Mesenteric fat pad (tissue), 1 donor: ENCODE data around the gene HOXC12. TPM values are rescaled to one million over a fixed set of nuclear protein-coding genes. Genes with fewer than 3 reads are reported as not detected.

Experiments used
- DNase-seq: peaks from one replicate; pipeline ENCODE4 v3.0.0-alpha.2; 2020; ENCODE audit warnings: low spot score
- long read RNA-seq: library from polyadenylated mRNA; unstranded; transcript quantifications from one replicate; pipeline ENCODE4 v2.0.0, GENCODE V29; 2020
- total RNA-seq: library from RNA; stranded (reverse); fragmentation: NEBNext Ultra II Directional; extraction: Animal tissue kit (Norgen Biotek cat#: 25700); gene quantifications from one replicate; pipeline ENCODE4 v1.2.1, GENCODE V29; 2021
- donor health status: DM: yes; HTN: yes; CAD: no.

HOXC12 gene
- total RNA-seq = not detected
- long read RNA-seq = 0 reads

DNA sequence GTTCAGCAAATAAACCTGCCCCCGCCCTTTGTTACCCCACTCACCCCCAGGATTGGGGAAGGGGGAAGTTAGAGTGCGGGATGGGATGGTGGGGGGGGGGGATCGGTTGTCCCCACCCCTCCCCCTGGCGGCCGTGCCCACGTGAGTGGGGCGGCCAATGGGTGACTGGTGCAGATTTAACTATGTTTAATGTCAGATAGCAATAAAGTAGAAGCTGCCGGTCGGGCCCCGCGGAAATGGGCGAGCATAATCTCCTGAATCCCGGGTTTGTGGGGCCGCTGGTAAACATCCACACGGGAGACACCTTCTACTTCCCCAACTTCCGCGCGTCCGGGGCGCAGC lies at the start of gene HOXC12:
Gene HOXC12, plus strand, starts transcription at position 210 of the 342 bp plus-strand sequence. Its CDS starts 27 bp downstream, at position 237.
- DNase-seq = no peak

GRCh38 chr12:53907103-53907502 lies 47.6 kb upstream of the HOXC12 start:
- no peak for DNase-seq

GRCh38 chr12:53916788-53917655 lies 37.7 kb upstream of the HOXC12 start:
- DNase-seq = no peak

DNA sequence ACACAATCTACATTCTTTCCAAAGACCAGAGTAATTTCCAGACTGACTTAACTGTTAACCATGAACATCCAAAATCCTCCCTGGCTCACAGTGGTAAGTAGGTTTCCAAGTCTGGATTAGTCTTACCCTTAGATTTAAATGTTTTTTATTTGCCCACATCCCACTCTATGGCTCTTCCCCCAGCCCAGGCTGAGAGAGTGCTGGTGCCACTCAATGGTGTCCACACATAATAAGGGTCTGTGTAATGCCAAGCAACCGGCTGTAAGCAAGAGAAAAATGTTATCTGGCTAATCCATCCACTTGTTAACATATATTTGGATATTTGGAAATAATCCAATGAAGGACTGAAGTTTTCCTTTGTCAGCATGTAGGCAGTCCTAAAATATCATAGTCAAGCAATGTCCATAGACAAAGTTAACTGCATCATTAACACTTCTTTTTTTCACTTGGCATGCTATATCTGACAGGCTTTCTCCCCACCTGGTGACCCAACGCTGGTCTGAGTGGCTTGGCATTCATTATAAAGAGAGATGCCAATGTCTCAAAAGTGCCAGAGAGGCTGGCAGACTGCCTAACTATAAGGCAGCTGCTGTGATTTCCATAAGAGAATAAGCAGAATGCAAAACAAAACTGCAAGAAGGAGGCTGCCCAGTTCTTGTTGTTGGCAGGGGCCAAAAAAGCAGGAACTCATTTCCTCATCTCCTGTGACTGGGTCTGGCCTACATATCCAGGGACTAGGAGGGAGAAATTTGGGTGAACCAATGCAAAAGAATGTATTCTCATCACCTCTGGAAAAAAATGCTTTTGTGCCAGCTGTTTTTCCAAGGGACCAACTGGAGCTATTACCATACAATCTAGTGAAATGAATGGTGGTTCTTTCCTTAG lies 29.9 kb upstream of the HOXC12 start:
- no peak for DNase-seq

DNA sequence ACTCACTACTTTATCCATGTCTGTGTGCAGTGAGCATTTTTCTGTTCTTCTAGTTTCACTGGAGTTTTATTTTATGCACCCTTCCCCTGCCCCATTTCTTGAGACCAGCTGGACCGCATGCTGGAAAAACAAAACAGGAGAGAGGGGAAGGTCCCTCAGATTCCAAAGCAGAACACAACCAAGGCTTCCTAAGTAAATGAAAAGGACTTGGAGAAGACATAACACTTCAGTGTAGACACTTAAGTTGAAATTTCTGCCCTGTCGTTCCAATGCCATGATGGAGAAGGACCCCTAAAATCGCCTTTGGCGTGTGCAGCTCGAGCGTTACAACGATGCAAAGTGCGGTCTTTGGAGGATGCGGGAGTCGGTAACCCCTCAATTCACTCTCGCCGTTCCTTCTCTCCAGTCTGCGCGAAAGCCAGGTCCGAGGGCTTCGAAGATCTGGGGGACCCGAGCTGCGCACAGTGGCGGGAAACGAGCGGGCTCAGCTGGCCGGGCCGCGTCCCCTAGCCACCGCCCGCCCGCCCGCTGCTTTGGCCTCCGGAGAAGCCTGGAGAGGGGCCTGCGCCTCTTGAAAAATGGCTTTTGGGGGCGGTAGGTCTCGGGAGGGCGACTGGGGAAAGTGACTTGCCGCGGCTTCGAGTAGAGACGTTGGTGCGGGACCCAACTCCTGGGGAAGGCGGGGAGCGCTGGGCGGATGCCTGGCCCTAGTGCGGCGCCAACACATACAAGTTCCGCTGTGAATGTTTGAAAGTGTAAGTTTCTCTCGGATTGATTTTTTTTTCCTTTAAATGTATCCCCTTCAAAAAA lies 27.3 kb upstream of the HOXC12 start:
- no peak for DNase-seq

DNA sequence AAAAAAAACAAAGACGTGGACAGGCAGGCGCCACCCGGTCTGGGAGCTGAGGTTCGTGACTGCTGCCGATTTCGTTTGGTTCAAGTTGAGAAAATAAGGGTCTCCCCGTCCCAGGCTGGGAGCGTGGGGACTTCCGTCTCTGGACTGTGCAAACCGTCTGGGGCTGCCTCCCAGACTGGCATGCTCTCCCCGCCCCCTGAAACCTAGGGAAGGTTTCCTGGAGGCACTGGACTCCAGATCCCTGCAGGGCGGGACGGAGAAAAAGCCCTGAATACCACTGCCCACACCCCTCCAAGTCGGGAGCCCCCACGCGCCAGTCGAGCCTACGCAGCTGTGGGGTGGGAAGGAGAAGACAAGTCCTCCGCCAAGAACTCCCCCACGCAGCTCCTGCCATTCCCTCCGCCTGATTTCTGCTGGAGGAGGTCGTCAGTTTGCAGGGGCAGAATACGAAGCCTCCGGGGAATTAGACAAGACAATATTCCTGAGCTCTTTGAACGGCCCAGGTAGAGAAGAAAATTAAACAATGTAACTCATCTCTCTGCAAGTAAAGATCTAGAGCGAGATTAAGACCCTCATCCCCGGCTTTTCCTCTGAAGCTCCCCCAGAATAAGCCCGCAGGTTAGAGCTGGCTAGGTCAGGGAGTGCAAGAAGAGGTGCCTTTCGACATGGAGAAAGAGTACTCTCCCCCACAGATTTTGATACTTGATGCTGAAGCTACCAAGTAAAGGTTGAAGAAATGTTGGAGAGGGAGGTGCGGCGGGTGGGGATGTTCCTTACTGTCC lies 26.5 kb upstream of the HOXC12 start:
- no peak for DNase-seq

- DNase-seq = no peak
Measured at GRCh38 chr12:53929527-53929926, 25.2 kb upstream of the HOXC12 start.

DNA sequence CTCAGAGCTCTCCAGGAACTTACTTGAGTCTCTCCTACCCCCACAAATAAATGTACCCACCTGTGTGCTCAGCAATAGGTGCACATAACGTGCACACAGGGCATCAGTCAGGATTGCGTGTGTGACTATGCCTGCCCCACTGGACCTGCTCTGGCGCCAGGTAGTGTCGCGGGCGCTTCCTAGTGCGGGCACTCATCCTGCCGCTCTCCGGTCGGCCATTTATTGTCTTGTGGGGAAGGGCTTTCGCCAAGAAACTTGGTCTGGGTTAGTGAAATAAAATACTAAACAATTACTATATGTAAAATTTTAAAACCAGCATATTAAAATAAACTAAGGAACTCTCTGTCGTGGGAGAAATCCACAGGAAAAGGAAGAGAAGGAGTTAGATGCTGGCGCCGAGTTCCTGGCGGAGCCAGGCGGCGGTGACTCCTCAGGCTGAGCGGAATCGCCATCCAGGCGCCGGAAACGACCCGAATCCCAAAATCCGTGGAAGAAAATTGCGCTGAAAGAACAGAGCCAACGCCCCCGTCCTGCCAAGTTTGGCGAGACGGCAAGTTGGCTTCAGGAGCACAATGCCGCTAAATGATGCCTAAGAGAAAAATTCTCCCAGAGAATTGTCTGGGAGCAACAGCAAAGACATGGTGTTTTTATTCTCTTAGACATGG lies 24.0 kb upstream of the HOXC12 start:
- no peak for DNase-seq

GRCh38 chr12:53931844-53932581 lies 22.7 kb upstream of the HOXC12 start:
- DNase-seq = no peak

- DNase-seq = no peak
Measured at GRCh38 chr12:53932915-53933314, 21.8 kb upstream of the HOXC12 start.

- DNase-seq = no peak
Measured at GRCh38 chr12:53935383-53936341, 19.0 kb upstream of the HOXC12 start.

- DNase-seq = no peak
Measured at GRCh38 chr12:53937099-53937498, 17.6 kb upstream of the HOXC12 start.

- no peak for DNase-seq
Measured at GRCh38 chr12:53937596-53938325, 16.9 kb upstream of the HOXC12 start.

GRCh38 chr12:53938326-53939140 lies 16.2 kb upstream of the HOXC12 start, which contains the start of gene HOXC13:
HOXC13 (plus strand) TSS chr12:53938831; CDS start chr12:53938907, 76 bp downstream.
- no peak for DNase-seq

DNA sequence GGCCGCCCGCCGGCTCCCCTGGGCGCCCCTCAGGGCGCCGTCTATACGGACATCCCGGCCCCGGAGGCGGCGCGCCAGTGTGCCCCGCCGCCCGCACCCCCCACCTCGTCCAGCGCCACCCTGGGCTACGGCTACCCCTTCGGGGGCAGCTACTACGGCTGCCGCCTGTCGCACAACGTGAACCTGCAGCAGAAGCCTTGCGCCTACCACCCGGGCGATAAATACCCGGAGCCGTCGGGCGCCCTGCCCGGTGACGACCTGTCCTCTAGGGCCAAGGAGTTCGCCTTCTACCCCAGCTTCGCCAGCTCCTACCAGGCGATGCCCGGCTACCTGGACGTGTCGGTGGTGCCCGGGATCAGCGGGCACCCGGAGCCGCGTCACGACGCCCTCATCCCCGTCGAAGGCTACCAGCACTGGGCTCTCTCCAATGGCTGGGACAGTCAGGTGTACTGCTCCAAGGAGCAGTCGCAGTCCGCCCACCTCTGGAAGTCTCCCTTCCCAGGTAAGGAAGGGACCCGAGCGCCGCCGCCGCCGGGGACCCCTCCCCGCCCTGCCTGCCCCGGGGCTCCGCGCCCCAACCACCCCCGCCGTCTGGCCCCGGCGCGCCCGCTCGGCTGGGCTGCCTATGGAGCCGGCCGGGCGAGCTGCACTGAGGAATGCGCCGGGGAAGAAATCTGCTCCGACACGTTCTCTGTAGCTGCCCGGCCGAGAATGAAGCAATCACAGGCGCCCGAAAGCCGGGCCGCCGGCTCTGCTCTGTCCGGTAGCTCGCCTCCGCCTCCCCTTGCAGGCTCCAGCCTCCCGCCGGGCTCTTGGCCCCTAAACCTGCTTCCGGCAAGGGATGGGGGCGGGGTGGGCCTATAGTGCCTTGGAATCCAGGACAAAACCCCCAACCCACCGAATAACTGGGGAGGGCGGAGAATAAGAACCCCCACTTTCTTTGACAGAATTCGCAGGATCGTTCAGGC lies 15.3 kb upstream of the HOXC12 start:
- DNase-seq = no peak
